ENCODE results near the gene TMEM258. TPM values are rescaled to one million over a fixed set of nuclear protein-coding genes. Genes with fewer than 3 reads are reported as not detected.

The TMEM258 gene
- total and polyA plus RNA-seq, 2 donors (not counting 1 experiment from before 2014, with no cell fraction given) = 65.8 to 130 TPM

DNA sequence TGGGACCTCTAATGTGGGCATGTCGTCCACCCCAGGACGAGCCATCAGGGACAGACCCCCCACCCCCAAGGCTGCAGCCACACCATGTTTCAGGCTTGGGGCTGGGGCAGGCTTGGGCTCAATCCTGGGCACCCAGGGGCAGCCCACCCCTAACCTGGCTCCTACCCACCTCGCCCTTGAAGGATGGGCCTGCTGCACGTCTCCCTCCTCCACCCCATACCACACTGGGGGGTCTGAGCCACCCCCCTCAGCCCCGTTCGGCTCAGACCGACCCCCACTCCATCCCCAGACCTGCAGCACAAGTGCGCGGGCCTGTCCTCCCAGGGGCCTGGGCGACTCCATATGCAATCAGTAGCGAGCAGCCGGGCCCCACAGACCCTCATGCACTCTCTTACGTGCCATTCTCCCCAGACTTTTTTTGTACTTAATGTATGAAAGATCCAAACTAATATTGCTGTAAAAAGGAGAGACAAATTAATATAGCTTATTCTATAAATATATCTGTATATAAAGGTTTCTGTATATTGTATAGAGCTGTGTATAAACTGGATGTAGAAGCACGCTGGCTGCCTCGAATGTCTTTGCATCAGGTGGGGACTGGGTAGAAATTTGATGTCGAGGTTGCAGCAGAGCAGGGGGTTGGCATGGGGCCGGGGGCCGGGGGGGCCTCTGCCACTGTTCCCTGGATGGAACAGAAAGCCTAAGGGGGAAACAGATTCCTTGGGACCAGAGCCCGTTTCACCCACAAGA, 45.8 kb downstream of the TMEM258 start:
- 82% methylated on average over 14 of the region's 19 CpGs for WGBS (ENCODE audit: insufficient coverage)
- H3K4me1 ChIP-seq (ENCODE audit: control insufficient read depth in 2 of 2, insufficient read depth in 2 of 2, low read length in 2 of 2) = no peaks in the 10 kb centered on the region
- intact Hi-C loops (cut with micrococcal nuclease) = loop anchor here (5.0 kb wide), 1 partner anchor 566 kb away; no protein-coding TSS in a partner anchor

More for the DNA sequence above, 45.8 kb downstream of the TMEM258 start:
- Mint-ChIP-seq H3K27ac (no peak overlapping the region), H3K9me3 (ENCODE audit: insufficient read depth) (no peaks in the 10 kb centered on the region), H3K27me3 (peaks cover 16% of the 10 kb centered on the region), H3K4me1 (no peaks in the 10 kb centered on the region), H3K4me3 (no peak overlapping the region)
- TF ChIP-seq EZH2 (IDR thresholded peaks at IDR 0.05; ENCODE audit: borderline replicate concordance, insufficient read depth, low read depth, low read length, poor library complexity, severe bottlenecking) = no peak
- TF ChIP-seq, protein P1, sequence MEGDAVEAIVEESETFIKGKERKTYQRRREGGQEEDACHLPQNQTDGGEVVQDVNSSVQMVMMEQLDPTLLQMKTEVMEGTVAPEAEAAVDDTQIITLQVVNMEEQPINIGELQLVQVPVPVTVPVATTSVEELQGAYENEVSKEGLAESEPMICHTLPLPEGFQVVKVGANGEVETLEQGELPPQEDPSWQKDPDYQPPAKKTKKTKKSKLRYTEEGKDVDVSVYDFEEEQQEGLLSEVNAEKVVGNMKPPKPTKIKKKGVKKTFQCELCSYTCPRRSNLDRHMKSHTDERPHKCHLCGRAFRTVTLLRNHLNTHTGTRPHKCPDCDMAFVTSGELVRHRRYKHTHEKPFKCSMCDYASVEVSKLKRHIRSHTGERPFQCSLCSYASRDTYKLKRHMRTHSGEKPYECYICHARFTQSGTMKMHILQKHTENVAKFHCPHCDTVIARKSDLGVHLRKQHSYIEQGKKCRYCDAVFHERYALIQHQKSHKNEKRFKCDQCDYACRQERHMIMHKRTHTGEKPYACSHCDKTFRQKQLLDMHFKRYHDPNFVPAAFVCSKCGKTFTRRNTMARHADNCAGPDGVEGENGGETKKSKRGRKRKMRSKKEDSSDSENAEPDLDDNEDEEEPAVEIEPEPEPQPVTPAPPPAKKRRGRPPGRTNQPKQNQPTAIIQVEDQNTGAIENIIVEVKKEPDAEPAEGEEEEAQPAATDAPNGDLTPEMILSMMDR (IDR thresholded peaks at IDR 0.05) = no peak
- Histone ChIP-seq H3K27ac (ENCODE audit: low read length in 2 of 2) (no peak overlapping the region), H3K4me3 (ENCODE audit: control extremely low read depth in 1 of 5, extremely low read depth in 1 of 5, insufficient read depth in 1 of 5, low read depth in 2 of 5, low read length in 4 of 5) (no peak overlapping the region), H3K4me2 (replicated peaks; ENCODE audit: low read depth, low read length, poor library complexity, severe bottlenecking) (no peak overlapping the region), H4K20me1 (ENCODE audit: control insufficient read depth, insufficient read depth, low read length, poor library complexity, severe bottlenecking) (no peaks in the 10 kb centered on the region), H3K79me2 (ENCODE audit: control insufficient read depth, insufficient read depth, low read length) (no peaks in the 10 kb centered on the region), H3K9ac (ENCODE audit: low read length) (no peak overlapping the region), H3K27me3 (replicated peaks in 1 of 4; ENCODE audit: control extremely low read depth in 1 of 4, control insufficient read depth in 3 of 4, insufficient read depth in 4 of 4, low read length in 3 of 4) (peaks cover 0 to 30% (median 8%) of the 10 kb centered on the region in 4 experiments), H3K36me3 (replicated peaks in 1 of 2; ENCODE audit: control extremely low read depth in 1 of 2, control insufficient read depth in 1 of 2, extremely low read depth in 1 of 2, insufficient read depth in 2 of 2, low read length in 1 of 2) (no peaks in the 10 kb centered on the region), H3K9me3 (ENCODE audit: control extremely low read depth in 1 of 3, control insufficient read depth in 2 of 3, insufficient read depth in 1 of 3, low read length in 2 of 3) (peaks cover 0 to 2% (median 0%) of the 10 kb centered on the region in 3 donors), H2AFZ (ENCODE audit: insufficient read depth, low read depth, low read length, poor library complexity, severe bottlenecking) (no peak overlapping the region)
- ATAC-seq (ENCODE audit: low read depth) (no peak), DNase-seq (no peak)
- ChIA-PET POLR2A (no interaction called here), CTCF (interaction anchor here (1.1 to 6.6 kb wide), 6 partner anchors 11 to 366 kb away, joined by 3 to 69 read pairs (median 4); no protein-coding TSS in a partner anchor)
